NCI-H146 (cell line): ENCODE data around the gene NRK.
"Not testable (repeated sequence)": the region's sequence is repeated elsewhere in the genome, so short reads cannot be mapped to it uniquely, and the experiment has no call there.

Experiments
- DNase-seq: peaks from one replicate; lab custom pipeline; 2025; lab: John Stamatoyannopoulos, UW

The NRK gene

GRCh38 chrX:105894721-105895120 lies 72.4 kb downstream of the NRK start:
- DNase-seq = no peak

- DNase-seq = no peak
These were observed 87.2 kb downstream of the NRK start for GRCh38 chrX:105909576-105909975.

GRCh38 chrX:105910563-105911105 lies 88.3 kb downstream of the NRK start:
- no peak for DNase-seq

- DNase-seq = no peak
These were observed 122.9 kb downstream of the NRK start for GRCh38 chrX:105945266-105945665.

- DNase-seq = no peak
These were observed 147.1 kb downstream of the NRK start for GRCh38 chrX:105969487-105969886.

- DNase-seq = no peak
These were observed 150.5 kb downstream of the NRK start for GRCh38 chrX:105972690-105973386.

GRCh38 chrX:105973387-105973739 lies 151.0 kb downstream of the NRK start:
- DNase-seq = no peak

GRCh38 chrX:105975382-105975781 lies 153.0 kb downstream of the NRK start:
- no peak for DNase-seq

- no peak for DNase-seq
These were observed 159.6 kb downstream of the NRK start for GRCh38 chrX:105981772-105982485.

GRCh38 chrX:105988487-105988886 lies 166.1 kb downstream of the NRK start:
- not testable (repeated sequence) for DNase-seq

- no peak for DNase-seq
These were observed 177.0 kb downstream of the NRK start for GRCh38 chrX:105999294-105999693.

GRCh38 chrX:106000203-106000602 lies 177.9 kb downstream of the NRK start:
- no peak for DNase-seq

- DNase-seq = not testable (repeated sequence)
These were observed 178.3 kb downstream of the NRK start for GRCh38 chrX:106000609-106001008.

GRCh38 chrX:106005684-106006083 lies 183.3 kb downstream of the NRK start:
- no peak for DNase-seq

GRCh38 chrX:106007815-106008214 lies 185.5 kb downstream of the NRK start:
- DNase-seq = no peak
